ENCODE measurements around the gene EPYC. TPM values are rescaled to one million over a fixed set of nuclear protein-coding genes. Genes with fewer than 3 reads are reported as not detected.

The EPYC gene
- total and polyA plus RNA-seq, 2 experiments from 2014 or later: not detected

DNA sequence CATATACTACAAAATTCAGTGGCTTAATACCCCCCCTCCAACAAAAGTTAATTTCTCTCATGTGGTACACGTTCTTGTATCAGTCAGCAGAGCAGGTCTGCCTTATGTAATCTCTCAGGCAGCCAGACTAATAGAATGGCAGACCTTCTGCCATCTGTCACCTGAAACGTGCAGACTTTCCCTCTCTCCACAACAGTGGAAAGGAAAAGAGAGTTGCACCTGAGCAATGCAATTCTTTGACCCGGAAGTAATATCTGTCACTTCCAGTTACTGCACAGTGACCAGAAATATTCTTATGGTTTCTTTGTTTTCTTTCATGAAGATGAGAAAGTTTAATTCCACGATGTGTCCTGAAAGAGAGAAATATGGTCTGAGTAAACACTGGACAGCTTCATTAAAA, 38.6 kb upstream of the EPYC start (continued):
- TF ChIP-seq, protein P1, sequence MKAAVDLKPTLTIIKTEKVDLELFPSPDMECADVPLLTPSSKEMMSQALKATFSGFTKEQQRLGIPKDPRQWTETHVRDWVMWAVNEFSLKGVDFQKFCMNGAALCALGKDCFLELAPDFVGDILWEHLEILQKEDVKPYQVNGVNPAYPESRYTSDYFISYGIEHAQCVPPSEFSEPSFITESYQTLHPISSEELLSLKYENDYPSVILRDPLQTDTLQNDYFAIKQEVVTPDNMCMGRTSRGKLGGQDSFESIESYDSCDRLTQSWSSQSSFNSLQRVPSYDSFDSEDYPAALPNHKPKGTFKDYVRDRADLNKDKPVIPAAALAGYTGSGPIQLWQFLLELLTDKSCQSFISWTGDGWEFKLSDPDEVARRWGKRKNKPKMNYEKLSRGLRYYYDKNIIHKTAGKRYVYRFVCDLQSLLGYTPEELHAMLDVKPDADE (IDR thresholded peaks at IDR 0.05): no peak
- TF ChIP-seq POLR2AphosphoS5 (IDR thresholded peaks at IDR 0.05; ENCODE audit: low read depth) (no peak), ZNF114 (CRISPR knock-in tag; IDR thresholded peaks at IDR 0.05) (no peak)

GRCh38 chr12:91040096-91040755, 35.5 kb upstream of the EPYC start:
- Histone ChIP-seq H3K9me2 (ENCODE audit: insufficient read depth) (no peaks in the 10 kb centered on the region), H3K79me2 (replicated peaks; ENCODE audit: insufficient read depth) (no peaks in the 10 kb centered on the region), H3K4me3 (no peak overlapping the region), H2AFZ (no peak overlapping the region), H4K20me1 (replicated peaks; ENCODE audit: insufficient read depth) (no peaks in the 10 kb centered on the region), H3F3A (replicated peaks; ENCODE audit: low read depth) (no peaks in the 10 kb centered on the region), H3K36me3 (ENCODE audit: insufficient read depth) (no peaks in the 10 kb centered on the region), H3K4me2 (no peak overlapping the region), H3K4me1 (ENCODE audit: insufficient read depth) (no peaks in the 10 kb centered on the region), H3K27me3 (ENCODE audit: insufficient read depth) (no peaks in the 10 kb centered on the region), H3K27ac (ENCODE audit: low read depth) (no peak overlapping the region)
- Mint-ChIP-seq H3K36me3 (ENCODE audit: low read depth) (no peaks in the 10 kb centered on the region), H3K9me3 (no peaks in the 10 kb centered on the region), H3K27me3 (ENCODE audit: insufficient read depth, low read depth, poor library complexity) (peaks cover 2% of the 10 kb centered on the region), H3K4me3 (no peak overlapping the region), H3K4me1 (0 out of 3 replicates have a peak, but pooled peaks cover 3% of the 10 kb centered on the region), H3K27ac (no peak overlapping the region)
- ATAC-seq (no peak), DNase-seq (ENCODE audit: low spot score) (no peak)
- TF ChIP-seq REST (IDR thresholded peaks at IDR 0.05; ENCODE audit: unreplicated experiment): no peak

- H3K4me3 ChIP-seq: no peak overlapping the region
- ATAC-seq: no peak
- no peak overlapping the region for H3K27ac Mint-ChIP-seq
- no peaks in the 10 kb centered on the region for H3K36me3 ChIP-seq (ENCODE audit: insufficient read depth)
- no peaks in the 10 kb centered on the region for H3K79me2 ChIP-seq (replicated peaks; ENCODE audit: insufficient read depth)
- H3K4me1 ChIP-seq (ENCODE audit: insufficient read depth): no peaks in the 10 kb centered on the region
- H3K9me3 Mint-ChIP-seq: no peaks in the 10 kb centered on the region
- no peaks in the 10 kb centered on the region for H4K20me1 ChIP-seq (replicated peaks; ENCODE audit: insufficient read depth)
- H3K9me2 ChIP-seq (ENCODE audit: insufficient read depth): no peaks in the 10 kb centered on the region
- no peaks in the 10 kb centered on the region for H3F3A ChIP-seq (replicated peaks; ENCODE audit: low read depth)
- no peak overlapping the region for H3K4me3 Mint-ChIP-seq
- 0 out of 3 replicates have a peak, but pooled peaks cover 3% of the 10 kb centered on the region for H3K4me1 Mint-ChIP-seq
- DNase-seq (ENCODE audit: low spot score): no peak
- no peak overlapping the region for H3K27ac ChIP-seq (ENCODE audit: low read depth)
- no peak overlapping the region for H3K4me2 ChIP-seq
- no peak overlapping the region for H2AFZ ChIP-seq
- H3K36me3 Mint-ChIP-seq (ENCODE audit: low read depth): no peaks in the 10 kb centered on the region
- H3K27me3 ChIP-seq (ENCODE audit: insufficient read depth): no peaks in the 10 kb centered on the region
- peaks cover 2% of the 10 kb centered on the region for H3K27me3 Mint-ChIP-seq (ENCODE audit: insufficient read depth, low read depth, poor library complexity)
- TF ChIP-seq ZNF114 (CRISPR knock-in tag; IDR thresholded peaks at IDR 0.05) (no peak), CTCF (conservative IDR thresholded peaks at IDR 0.05; ENCODE audit: low read depth in 2 of 2) (no peak), STAT1 (IDR thresholded peaks at IDR 0.05; ENCODE audit: unreplicated experiment) (no peak), REST (IDR thresholded peaks at IDR 0.05; ENCODE audit: unreplicated experiment) (no peak), JUNB (IDR thresholded peaks at IDR 0.05; ENCODE audit: unreplicated experiment) (no peak)
- TF ChIP-seq, protein P1 (IDR thresholded peaks at IDR 0.05): no peak
Observed at GRCh38 chr12:91037276-91037675, 32.5 kb upstream of the EPYC start.
